GM18909 (cell line): ENCODE results near the gene MB21D2.

Experiments
- ATAC-seq: cut with Tn5 transposase; IDR thresholded peaks from one replicate; pipeline ENCODE4 v1.9.1; 2021; ENCODE audit warnings: mild to moderate bottlenecking; ENCODE audit not compliant: unreplicated experiment, poor library complexity

The MB21D2 gene

GRCh38 chr3:192896208-192896607 lies 21.4 kb downstream of the MB21D2 start:
- no peak for ATAC-seq

GRCh38 chr3:192894676-192895075 lies 23.0 kb downstream of the MB21D2 start:
- no peak for ATAC-seq

- peak; percentile 99 for ATAC-seq
Measured at GRCh38 chr3:192892981-192893700, 24.5 kb downstream of the MB21D2 start.

GRCh38 chr3:192890347-192891335 lies 27.0 kb downstream of the MB21D2 start:
- no peak for ATAC-seq

GRCh38 chr3:192889679-192890078 lies 28.0 kb downstream of the MB21D2 start:
- ATAC-seq = no peak

- ATAC-seq = no peak
Measured at GRCh38 chr3:192888190-192888589, 29.5 kb downstream of the MB21D2 start.

- no peak for ATAC-seq
Measured at GRCh38 chr3:192887701-192888100, 30.0 kb downstream of the MB21D2 start.

- ATAC-seq = no peak
Measured at GRCh38 chr3:192887047-192887446, 30.6 kb downstream of the MB21D2 start.

GRCh38 chr3:192884777-192885773 lies 32.6 kb downstream of the MB21D2 start:
- no peak for ATAC-seq

- no peak for ATAC-seq
Measured at GRCh38 chr3:192883512-192883911, 34.1 kb downstream of the MB21D2 start.

GRCh38 chr3:192881159-192881786 lies 36.4 kb downstream of the MB21D2 start:
- no peak for ATAC-seq

- ATAC-seq = no peak
Measured at GRCh38 chr3:192880313-192880712, 37.3 kb downstream of the MB21D2 start.

GRCh38 chr3:192879346-192880031 lies 38.2 kb downstream of the MB21D2 start:
- no peak for ATAC-seq

GRCh38 chr3:192875971-192876565 lies 41.6 kb downstream of the MB21D2 start:
- no peak for ATAC-seq

GRCh38 chr3:192870822-192871221 lies 46.8 kb downstream of the MB21D2 start:
- ATAC-seq = no peak

GRCh38 chr3:192869131-192870031 lies 48.3 kb downstream of the MB21D2 start:
- no peak for ATAC-seq

GRCh38 chr3:192867645-192868044 lies 50.0 kb downstream of the MB21D2 start:
- no peak for ATAC-seq

- ATAC-seq = no peak
Measured at GRCh38 chr3:192866804-192867203, 50.9 kb downstream of the MB21D2 start.
